GM18873 (cell line): ENCODE results near the gene GJD4.

ENCODE experiments used
- ATAC-seq: cut with Tn5 transposase; IDR thresholded peaks from one replicate; pipeline ENCODE4 v1.9.1; 2021; ENCODE audit warnings: mild to moderate bottlenecking, moderate library complexity, moderate number of reproducible peaks; ENCODE audit not compliant: unreplicated experiment, low FRiP score

Gene GJD4

DNA sequence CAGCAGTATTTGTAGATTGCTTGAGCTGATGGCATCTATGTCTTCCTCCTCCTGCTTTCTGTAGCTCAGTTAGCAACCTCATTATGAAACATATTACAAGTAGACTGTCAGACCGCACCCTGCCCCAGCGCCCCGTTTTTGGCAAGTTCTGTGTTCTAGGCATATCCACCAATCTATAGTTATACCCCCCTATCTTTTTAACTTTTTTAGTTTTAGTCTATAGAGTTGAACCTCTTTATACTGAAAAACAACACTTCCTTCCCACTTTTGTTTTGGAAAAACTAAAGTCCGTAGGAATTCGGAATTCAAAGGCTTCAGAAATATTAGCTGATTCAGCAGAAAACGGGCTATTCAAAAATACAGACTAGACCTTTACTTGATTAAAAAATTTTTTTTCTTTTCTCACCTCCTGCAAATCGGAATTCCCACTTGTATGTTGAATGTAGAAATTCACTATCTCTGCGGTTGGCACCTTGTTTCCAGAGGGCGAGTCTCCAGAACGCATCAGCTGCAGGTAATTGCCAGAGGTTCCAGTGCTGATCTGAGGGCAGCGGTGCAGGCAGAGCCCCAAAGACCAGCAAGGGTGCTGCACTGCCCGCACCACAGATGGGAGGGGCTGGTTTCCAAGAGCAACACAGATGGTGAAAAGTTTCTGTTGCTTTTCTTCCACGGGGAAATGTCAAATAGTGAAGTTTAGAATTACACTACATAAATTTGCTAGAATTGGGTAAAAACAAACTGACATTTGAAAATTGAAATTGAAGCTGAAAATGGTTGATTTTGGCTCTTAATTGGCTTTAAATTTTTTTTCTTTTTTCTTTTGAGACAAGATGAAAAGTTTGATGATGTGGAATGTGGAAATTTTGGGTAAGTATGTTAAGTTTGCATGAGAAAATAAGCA lies 39.2 kb downstream of the GJD4 start:
- ATAC-seq, result no peak

DNA sequence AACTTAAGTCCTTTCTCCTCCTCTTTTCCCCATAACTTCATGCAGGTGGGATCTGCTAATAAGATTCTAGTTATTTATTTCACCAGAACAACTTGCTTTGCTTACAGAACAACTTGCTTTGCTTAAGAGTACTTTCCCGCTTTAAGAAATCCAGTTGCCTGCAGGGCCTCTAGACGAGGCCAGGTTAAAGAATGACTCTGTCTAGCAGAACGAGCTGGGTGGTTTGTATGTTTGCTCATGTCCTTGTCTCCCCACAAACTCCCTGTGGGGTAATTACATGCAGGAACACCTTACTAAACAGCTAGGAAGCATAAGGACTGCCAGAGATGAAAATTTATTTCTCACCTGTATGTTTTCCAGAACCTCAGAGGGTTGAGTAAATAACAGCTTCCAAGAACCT lies 45.8 kb downstream of the GJD4 start:
- no peak for ATAC-seq

GRCh38 chr10:35652824-35653223 lies 47.7 kb downstream of the GJD4 start:
- ATAC-seq, result no peak

DNA sequence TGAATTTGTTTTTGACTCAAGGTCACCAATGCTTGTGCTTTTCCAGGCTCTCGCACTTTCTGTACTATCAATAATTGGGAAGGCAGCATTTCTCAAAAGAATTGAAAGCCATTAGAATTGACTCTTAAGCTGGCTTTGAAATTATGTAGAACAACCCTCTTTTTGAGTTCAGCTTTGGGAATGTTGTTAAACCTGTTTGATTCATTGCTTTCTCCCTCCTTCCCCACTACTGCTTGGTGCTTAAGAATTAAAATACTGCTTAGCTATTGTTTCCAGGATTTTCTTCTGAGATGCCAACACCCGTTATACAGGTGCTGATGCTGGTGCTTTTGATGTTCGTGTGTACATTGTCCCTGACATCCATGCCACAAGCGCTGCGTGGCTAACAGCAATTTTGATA lies 52.5 kb downstream of the GJD4 start:
- ATAC-seq, result no peak
